Spleen (tissue), 7 donors: Measurements from ENCODE around the gene PPP1R13B.

ENCODE experiments used
- CTCF ChIP-seq, 11 experiments: fragments of 200-600 bp in 7 of 11; fragments of 450-650 bp in 4 of 11; sonication (generic) in 4 of 11; IDR thresholded peaks in 8 of 11; conservative IDR thresholded peaks in 3 of 11; 1 replicate in 7 of 11; 2 replicates in 4 of 11; pipeline versions ENCODE4 v1.4.0 to v1.8.0; 2016 to 2021; ENCODE audit warnings: antibody characterized with exemption in 11 of 11, inconsistent platforms in 4 of 11, mild to moderate bottlenecking in 1 of 11
- POLR2A ChIP-seq, 3 donors: fragments of 450-650 bp; IDR thresholded peaks; one replicate each; pipeline ENCODE4 v1.5.1; 2017; ENCODE audit warnings: antibody characterized with exemption in 3 of 3, mild to moderate bottlenecking in 1 of 3
- POLR2AphosphoS5 ChIP-seq, 3 donors: sonication (generic); formaldehyde crosslinking; IDR thresholded peaks; one replicate each; pipeline ENCODE4 v1.5.1; 2017; ENCODE audit warnings: antibody characterized with exemption in 3 of 3
- donor health status: DM: no; HTN: no; CAD: no; lungs with moderate emphysema.
- donor health status: DM: no; HTN: no; CAD: no.
- donor health status: DM: no; HTN: no; CAD: no.

GRCh38 chr14:103845327-103845726, 2.0 kb downstream of the PPP1R13B start:
- TF ChIP-seq CTCF (IDR thresholded peaks at IDR 0.05 in 8 of 11, conservative IDR thresholded peaks at IDR 0.05 in 3 of 11) (no peak), POLR2A (IDR thresholded peaks at IDR 0.05) (no peak), POLR2AphosphoS5 (IDR thresholded peaks at IDR 0.05) (no peak)
